HG02759 (cell line): Measurements from ENCODE around the gene CEP250.

Experiments
- ATAC-seq: cut with Tn5 transposase; IDR thresholded peaks from one replicate; pipeline ENCODE4 v1.9.1; 2021; ENCODE audit warnings: mild to moderate bottlenecking, moderate library complexity; ENCODE audit not compliant: unreplicated experiment

CEP250 gene

DNA sequence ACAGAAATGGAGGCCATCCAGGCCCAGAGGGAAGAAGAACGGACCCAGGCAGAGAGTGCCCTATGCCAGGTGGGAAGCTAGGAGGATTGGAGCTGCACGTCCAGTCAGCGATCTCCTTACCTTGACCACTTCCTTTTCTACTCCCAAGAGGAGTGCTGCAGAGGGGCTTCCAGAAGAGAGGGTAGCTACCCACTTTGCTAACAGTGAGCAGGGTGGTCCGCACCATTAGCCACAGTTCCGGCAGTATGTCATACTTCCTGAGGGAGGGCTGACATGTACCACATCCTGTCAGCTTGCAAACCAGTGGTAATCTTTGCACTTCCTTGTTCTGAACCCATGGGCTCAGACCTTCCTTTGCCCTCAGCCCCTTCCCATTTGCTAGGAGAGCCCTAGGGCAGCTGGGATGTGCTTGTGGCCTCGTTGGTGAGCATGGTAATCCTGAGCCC lies 35.4 kb downstream of the CEP250 start:
- peak; percentile 97 for ATAC-seq

DNA sequence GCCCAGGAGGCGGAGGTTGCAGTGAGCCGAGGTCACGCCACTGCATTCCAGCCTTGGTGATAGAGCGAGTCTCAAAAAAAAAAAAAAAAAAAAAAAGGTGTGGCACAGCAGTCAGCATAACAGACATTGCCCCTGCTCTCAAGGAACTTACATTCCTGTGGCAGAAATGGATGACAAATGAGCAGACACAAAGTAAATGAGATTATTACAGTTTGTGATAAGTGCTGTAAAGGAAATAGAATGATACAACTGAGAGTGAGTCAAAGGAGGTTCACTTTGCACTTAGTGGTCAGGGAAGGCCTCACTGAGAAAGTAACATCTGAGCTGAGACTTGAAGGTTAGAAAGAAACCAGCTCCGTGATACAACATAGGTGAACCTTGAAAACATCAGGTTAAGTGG lies 36.4 kb downstream of the CEP250 start:
- ATAC-seq = no peak

DNA sequence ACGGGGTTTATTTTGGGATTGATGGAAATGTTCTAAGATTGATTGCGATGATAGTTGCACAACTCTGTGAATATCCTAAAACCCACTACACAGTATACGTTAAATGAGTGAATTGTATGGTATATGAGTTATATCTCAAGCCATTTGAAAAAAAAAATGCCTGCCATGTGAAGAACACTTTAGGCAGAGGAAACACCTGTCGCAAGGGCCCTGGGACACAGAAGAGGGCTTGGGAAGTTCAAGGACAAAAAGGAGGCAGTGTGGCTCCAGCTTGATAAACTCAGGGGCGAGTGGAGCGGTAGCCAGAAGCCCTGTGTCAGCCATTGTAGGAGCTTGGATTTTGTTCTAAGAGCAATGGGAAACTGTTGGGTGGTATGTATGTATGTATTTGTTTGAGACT lies 37.0 kb downstream of the CEP250 start:
- no peak for ATAC-seq

DNA sequence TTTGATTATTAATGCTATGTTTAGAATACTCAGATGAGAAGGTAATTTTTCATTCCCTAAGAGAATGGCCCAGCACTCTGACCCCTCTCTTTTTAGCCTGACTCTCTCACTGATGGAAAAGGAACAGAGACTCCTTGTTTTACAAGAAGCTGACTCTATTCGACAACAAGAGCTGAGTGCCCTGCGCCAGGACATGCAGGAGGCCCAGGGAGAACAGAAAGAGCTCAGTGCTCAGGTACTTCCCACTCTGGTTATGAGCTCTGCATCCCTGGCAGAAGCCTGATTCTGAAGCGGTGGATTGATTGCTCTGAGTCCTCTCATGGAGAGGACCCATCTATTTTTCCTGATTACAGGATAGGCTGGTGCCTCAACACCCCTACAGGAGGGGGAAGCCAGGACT lies 41.1 kb downstream of the CEP250 start:
- no peak for ATAC-seq

DNA sequence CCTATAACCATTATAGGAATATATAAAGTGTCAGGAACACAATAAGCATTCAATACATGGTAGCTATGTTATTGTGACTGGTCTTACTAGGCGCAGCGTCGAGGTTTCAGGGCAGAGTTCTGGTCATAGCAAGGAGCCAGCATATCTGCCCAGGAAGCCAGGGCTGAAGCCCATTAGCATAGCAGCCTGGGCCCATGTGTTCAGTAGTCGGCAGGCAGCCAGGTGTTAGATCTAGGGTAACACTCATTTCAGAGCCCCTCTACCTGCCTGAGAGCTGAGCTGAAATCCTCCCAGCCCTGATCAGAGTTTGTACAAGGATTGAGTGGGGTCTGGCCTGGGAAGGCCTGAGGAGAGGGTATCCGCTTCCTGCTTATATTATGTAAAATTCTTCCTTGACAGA lies 41.9 kb downstream of the CEP250 start:
- no peak for ATAC-seq

DNA sequence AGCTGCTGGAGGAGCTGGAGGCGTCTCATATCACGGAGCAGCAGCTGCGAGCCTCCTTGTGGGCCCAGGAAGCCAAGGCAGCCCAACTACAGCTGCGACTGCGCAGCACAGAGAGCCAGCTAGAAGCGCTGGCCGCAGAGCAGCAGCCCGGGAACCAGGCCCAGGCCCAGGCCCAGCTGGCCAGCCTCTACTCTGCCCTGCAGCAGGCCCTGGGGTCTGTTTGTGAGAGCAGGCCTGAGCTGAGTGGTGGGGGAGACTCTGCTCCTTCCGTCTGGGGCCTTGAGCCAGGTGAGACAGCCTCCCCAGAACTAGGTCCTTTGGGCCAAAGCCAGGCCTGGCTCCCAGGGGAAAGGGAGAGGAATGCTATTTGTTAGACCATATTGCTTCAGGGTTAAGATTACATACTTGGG lies 42.4 kb downstream of the CEP250 start:
- no peak for ATAC-seq

DNA sequence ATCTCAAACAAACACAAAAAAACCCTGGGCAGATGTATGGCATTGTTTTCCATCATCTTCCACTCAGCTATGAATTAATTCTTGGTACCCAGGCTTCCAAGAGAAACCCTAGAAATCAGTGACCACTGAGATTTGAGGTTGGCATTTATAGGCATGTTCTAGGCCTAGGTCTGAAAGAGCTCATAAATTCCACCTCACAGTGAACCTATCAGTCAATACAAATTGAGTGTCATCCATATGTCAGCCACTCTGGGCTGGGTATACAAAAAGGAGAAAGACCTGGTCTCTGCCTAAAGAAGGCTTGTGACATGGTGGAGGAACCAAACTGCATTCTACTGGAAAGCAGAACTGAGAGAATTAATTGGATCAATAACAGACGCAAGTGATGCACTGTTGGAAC lies 43.9 kb downstream of the CEP250 start:
- ATAC-seq = no peak

DNA sequence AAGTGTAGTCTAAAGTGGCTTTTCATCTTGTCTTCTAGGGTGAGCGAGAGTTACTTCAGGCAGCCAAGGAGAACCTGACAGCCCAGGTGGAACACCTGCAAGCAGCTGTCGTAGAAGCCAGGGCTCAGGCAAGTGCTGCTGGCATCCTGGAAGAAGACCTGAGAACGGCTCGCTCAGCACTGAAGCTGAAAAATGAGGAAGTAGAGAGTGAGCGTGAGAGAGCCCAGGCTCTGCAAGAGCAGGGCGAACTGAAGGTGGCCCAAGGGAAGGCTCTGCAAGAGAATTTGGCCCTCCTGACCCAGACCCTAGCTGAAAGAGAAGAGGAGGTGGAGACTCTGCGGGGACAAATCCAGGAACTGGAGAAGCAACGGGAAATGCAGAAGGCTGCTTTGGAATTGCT lies 47.0 kb downstream of the CEP250 start:
- peak; percentile 68 for ATAC-seq

- no peak for ATAC-seq
These were observed 47.9 kb downstream of the CEP250 start for GRCh38 chr20:35503281-35503680.

DNA sequence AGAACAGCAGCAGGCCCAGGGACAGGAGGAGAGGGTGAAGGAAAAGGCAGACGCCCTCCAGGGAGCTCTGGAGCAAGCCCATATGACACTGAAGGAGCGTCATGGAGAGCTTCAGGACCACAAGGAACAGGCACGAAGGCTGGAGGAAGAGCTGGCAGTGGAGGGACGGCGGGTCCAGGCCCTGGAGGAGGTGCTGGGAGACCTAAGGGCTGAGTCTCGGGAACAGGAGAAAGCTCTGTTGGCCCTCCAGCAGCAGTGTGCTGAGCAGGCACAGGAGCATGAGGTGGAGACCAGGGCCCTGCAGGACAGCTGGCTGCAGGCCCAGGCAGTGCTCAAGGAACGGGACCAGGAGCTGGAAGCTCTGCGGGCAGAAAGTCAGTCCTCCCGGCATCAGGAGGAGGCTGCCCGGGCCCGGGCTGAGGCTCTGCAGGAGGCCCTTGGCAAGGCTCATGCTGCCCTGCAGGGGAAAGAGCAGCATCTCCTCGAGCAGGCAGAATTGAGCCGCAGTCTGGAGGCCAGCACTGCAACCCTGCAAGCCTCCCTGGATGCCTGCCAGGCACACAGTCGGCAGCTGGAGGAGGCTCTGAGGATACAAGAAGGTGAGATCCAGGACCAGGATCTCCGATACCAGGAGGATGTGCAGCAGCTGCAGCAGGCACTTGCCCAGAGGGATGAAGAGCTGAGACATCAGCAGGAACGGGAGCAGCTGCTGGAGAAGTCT lies 48.6 kb downstream of the CEP250 start:
- no peak for ATAC-seq

DNA sequence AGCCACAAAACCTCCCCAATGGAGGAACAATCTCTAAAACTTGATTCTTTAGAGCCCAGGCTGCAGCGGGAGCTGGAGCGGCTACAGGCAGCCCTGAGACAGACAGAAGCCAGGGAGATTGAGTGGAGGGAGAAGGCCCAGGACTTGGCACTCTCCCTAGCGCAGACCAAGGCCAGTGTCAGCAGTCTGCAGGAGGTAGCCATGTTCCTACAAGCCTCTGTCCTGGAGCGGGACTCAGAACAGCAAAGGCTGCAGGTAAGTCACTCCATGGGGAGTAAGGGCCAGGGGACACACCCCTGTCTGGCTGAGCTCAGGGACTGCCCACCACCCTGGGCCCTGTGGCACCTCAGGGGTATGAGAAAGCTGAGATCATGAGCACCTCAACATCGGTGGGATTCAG lies 49.4 kb downstream of the CEP250 start:
- no peak for ATAC-seq

DNA sequence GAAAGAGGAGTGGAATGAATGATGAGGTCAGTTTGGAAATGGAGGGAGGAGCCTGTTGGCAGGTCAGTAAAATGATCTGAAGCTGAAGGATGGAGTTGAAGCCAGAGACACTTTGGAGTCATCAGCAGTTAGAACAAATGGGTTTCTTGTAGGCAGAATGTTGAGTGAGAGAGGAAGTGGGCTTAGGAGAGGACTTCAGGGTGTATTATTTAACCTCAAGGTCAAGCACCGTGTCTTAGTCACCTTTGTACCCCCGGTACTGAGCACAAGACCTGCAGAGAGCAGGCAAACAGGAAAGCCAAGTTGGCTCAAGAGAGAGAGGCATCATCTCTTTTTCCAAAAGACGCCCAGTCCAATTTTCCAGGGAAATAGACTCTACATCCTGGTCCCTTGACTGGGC lies 50.8 kb downstream of the CEP250 start:
- ATAC-seq = no peak

- ATAC-seq = no peak
These were observed 51.7 kb downstream of the CEP250 start for GRCh38 chr20:35506872-35507638.

GRCh38 chr20:35508493-35509218 lies 53.3 kb downstream of the CEP250 start:
- ATAC-seq = no peak

- no peak for ATAC-seq
These were observed 55.7 kb downstream of the CEP250 start for GRCh38 chr20:35510951-35511735.

DNA sequence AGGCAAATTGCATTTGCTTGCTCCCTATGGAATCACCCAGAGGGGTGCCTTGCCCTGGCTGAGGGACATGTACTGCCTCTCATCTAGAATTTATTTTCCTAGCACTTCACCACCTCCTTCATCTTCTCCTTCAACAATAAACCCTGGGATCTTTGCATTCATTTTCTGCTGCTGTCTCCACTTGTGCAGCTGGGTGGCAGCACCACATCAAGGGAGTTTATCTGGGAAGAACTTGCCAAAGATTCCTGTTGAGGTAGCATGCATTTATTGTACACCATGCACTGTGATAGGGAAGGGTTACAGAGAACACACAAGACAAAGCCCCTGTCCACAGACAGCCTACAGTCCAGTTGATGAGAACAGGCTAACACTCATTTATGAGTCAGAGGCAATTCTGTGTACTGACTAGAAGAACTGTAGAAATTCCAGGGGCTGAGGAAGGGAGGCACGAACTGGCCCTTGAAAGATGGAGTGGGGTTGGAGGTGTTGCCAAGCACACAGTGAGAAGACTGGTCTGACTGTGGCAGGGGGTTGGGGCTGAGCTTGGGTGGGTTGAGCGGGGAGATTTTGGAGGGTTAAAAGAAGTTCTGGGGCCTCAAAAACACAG lies 56.5 kb downstream of the CEP250 start:
- ATAC-seq = no peak

GRCh38 chr20:35514371-35514932 lies 59.1 kb downstream of the CEP250 start:
- no peak for ATAC-seq

DNA sequence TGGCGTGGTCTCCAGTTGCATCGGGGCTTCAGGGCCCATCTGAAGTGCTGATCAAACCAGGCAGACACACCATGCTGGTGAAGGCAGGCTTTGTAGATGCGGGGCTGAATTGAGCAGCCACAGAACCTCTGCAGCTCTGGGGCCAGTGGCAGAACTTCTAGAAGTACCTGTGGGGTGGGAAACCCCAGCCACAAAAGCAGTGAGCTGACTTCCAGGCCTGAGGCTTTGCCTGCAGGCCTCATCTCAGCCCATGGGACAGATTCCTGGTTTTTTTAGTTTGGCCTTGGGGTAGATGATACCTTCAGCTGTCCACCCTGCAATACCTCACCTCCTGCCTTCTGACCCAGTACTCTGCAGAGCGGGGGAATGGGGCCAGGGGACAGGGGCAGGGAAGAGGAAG lies 59.9 kb downstream of the CEP250 start:
- no peak for ATAC-seq

DNA sequence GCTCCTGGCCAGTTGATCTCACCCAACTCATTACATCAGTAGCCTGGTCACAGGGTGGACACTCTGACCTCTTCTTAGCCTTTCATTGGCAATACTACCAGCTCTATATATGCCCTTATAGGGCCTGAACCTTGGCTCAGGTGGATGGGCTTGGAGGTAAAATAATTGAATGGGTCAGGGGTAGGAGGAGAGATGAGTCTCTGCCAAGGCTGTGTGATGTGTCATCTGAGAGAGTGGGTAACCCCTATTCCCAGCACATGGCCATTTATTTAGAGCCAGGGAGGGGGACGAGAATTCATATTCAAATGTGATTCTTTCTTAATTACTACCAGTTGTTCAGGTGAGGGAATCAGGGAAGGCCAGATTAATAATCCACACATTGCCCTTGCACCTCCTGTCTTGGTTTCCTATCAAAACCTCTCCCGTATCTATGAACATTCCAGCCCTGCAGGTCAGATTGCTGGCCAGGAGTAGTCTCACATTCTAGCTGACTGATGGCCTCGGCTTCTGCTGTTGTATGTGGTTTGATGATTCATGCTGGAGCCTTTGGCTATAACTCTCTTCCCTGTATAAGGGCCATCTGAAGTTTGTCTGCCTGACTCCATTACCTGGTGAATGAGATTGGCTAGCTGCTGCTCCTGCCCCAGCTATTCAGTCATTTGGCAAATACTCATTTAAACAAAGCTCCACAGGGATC lies 60.7 kb downstream of the CEP250 start:
- no peak for ATAC-seq

DNA sequence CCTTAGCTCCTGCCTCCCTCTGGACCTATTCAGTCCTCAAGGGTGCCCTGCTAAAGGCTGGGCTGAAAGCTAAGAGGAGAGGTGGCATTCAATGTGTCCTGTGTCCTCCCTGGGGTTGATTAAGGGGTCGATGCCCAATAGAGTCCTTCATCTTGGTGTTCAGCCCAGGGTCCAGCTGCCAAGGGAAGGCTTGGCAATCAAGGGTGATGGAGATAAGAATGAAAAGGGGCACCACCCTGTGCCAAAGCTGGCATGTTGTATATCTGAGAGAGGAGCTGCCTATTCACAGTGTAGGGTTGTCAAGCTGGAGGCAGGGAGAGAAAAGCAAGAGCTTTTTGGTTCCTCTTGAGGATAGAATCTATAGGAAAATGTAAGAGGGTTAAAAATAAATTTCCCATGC lies 61.7 kb downstream of the CEP250 start:
- ATAC-seq = no peak
